ENCODE results near the gene CDK17. TPM values are rescaled to one million over a fixed set of nuclear protein-coding genes. Genes with fewer than 3 reads are reported as not detected.
"Not testable (repeated sequence)": the region's sequence is repeated elsewhere in the genome, so short reads cannot be mapped to it uniquely, and the experiment has no call there.

CDK17 gene
- total and polyA plus RNA-seq, 12 donors = 8.5 to 32.4 (median 21.0) TPM

DNA sequence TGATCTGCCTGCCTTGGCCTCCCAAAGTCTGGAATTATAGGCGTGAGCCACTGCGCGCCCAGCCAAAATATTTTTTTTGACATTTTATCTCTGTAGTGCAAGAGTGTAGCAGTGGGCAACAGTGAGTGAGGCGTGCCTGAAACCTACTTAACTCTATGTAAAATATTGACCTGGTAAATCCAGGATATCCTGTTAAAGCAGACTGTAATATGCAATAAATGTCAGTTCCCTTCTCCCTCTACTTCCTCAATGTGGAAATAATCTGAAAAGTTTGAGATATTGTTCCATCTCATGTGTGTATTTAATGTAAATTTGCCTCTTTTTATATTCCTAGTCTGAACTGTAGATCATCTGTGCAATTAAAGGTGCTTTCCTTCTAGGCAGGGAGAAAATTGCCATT, 9.5 kb upstream of the CDK17 start:
- Histone ChIP-seq H3K9me3 (no peaks in the 10 kb centered on the region), H3K36me3 (no peaks in the 10 kb centered on the region), H3K27ac (peak overlapping the region in 1 of 10 donors; percentile 22), H3K4me1 (peaks cover 0 to 20% (median 0%) of the 10 kb centered on the region in 9 donors), H3K27me3 (no peaks in the 10 kb centered on the region), H3K4me3 (no peak overlapping the region)
- ATAC-seq (no peak), DNase-seq (no peak)
- intact Hi-C loops (cut with DNase I) = loop anchor here in 6 of 10 donors (10.0 kb wide), 6 partner anchors 75 to 375 kb away; partner anchors contain the start of genes CFAP54 (in 2 of the 6) and LTA4H (in 1 of the 6)
- TF ChIP-seq CTCF (IDR thresholded peaks at IDR 0.05) = no peak
- 82 to 90% methylated on average over 4 of the region's 4 CpGs for WGBS, 2 donors

GRCh38 chr12:96408993-96409392, 8.8 kb upstream of the CDK17 start:
- H3K9me3 ChIP-seq = no peaks in the 10 kb centered on the region
- H3K4me3 ChIP-seq = no peak overlapping the region
- no peaks in the 10 kb centered on the region for H3K27me3 ChIP-seq
- ATAC-seq (no peak), DNase-seq (no peak)
- 98 to 99% methylated on average over 3 of the region's 3 CpGs for WGBS, 2 donors
- no peak overlapping the region for H3K27ac ChIP-seq
- TF ChIP-seq CTCF (IDR thresholded peaks at IDR 0.05) = no peak
- H3K4me1 ChIP-seq = peaks cover 0 to 20% (median 0%) of the 10 kb centered on the region in 9 donors
- intact Hi-C loops (cut with DNase I) = loop anchor here in 6 of 10 donors (10.0 kb wide), 6 partner anchors 76 to 374 kb away; partner anchors contain the start of genes CFAP54 (in 2 of the 6) and LTA4H (in 1 of the 6)
- H3K36me3 ChIP-seq = no peaks in the 10 kb centered on the region

DNA sequence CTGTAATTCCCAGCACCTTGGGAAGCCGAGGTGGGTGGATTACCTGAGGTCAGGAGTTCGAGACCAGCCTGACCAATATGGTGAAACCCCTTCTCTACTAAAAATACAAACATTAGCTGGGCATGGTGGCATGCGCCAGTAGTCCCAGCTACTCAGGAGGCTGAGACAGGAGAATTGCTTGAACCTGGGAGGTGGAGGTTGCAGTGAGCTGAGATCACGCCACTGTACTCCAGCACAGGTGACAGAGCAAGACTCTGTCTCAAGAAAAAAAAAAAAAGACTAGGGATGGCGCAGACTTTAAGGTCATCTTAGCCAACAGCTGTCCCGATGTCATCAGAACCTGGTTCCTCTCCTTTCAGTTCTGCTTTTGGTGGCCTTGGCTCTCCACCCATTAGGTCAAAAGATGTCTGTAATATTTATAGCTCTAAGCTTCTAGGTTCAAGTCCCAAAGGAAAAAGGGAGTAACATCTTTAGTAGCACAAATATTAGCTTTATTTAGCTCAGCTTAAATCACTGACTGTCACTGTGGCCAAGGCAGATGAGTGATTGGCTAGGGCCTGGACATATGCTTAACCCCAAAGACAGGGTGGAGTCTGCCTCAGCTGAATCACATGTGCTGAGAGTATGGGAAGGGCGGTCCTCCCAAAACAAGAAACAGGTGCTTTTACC, 7.3 kb upstream of the CDK17 start:
- not testable (repeated sequence) for H3K4me3 ChIP-seq, H3K27me3 ChIP-seq, H3K9me3 ChIP-seq, DNase-seq, H3K36me3 ChIP-seq
- WGBS, 2 donors = 88 to 89% methylated on average over 7 of the region's 7 CpGs
- peak overlapping the region in 1 of 10 donors; percentile 54 for H3K27ac ChIP-seq
- H3K4me1 ChIP-seq = peaks cover 0 to 20% (median 0%) of the 10 kb centered on the region in 9 donors
- intact Hi-C loops (cut with DNase I) = loop anchor here in 6 of 10 donors (10.0 kb wide), 6 partner anchors 77 to 373 kb away; partner anchors contain the start of genes CFAP54 (in 2 of the 6) and LTA4H (in 1 of the 6)
- ATAC-seq = peak in 7 of 8 donors; percentile 34 to 78 (median 62)

GRCh38 chr12:96404696-96405095, 4.5 kb upstream of the CDK17 start:
- Histone ChIP-seq H3K27me3 (no peaks in the 10 kb centered on the region), H3K9me3 (no peaks in the 10 kb centered on the region), H3K27ac (no peak overlapping the region), H3K36me3 (no peaks in the 10 kb centered on the region), H3K4me3 (no peak overlapping the region), H3K4me1 (peaks cover 0 to 31% (median 6%) of the 10 kb centered on the region in 9 donors)
- DNase-seq = no peak
- TF ChIP-seq CTCF (IDR thresholded peaks at IDR 0.05) = no peak
- intact Hi-C loops (cut with DNase I) = loop anchor here in 8 of 10 donors (5.0 to 10.0 kb wide), 13 partner anchors 43 to 370 kb away; partner anchors contain the start of genes CFAP54 (in 3 of the 8) and LTA4H (in 1 of the 8)
- WGBS, 2 donors = 42 to 46% methylated on average over 3 of the region's 3 CpGs
- ATAC-seq = no peak

All from heart right ventricle (tissue), 16 donors.